Cardiac muscle cell (in vitro differentiated cells and primary cell): ENCODE results near the gene SAMMSON. TPM values are rescaled to one million over a fixed set of nuclear protein-coding genes. Genes with fewer than 3 reads are reported as not detected.
A peak's percentile ranks its signal among the peaks of the same experiment; 100 is the strongest.

Experiments used
- DNase-seq, 2 donors: peaks; one replicate each; pipeline versions ENCODE4 v3.0.0 to v3.0.0-alpha.2; 2010 to 2017; ENCODE audit warnings: low read depth in 1 of 2, low spot score in 1 of 2
- H3K27ac ChIP-seq: fragments of 200-600 bp; sonication (generic); 2 replicates; pipeline ENCODE4 v1.5.1; 2016
- H3K27me3 ChIP-seq: fragments of 200-600 bp; sonication (generic); 2 replicates; pipeline ENCODE4 v1.6.0; 2016; ENCODE audit warnings: control low read depth
- H3K36me3 ChIP-seq: fragments of 200-600 bp; sonication (generic); 2 replicates; pipeline ENCODE4 v1.5.1; 2016; ENCODE audit warnings: control low read depth
- H3K4me1 ChIP-seq: fragments of 200-600 bp; sonication (generic); 2 replicates; pipeline ENCODE4 v1.8.1; 2017; ENCODE audit warnings: low read depth, mild to moderate bottlenecking, mixed run types
- H3K4me3 ChIP-seq: fragments of 200-600 bp; sonication (generic); 2 replicates; pipeline ENCODE4 v1.5.1; 2016; ENCODE audit warnings: mild to moderate bottlenecking
- H3K9me3 ChIP-seq: fragments of 200-600 bp; sonication (generic); 2 replicates; pipeline ENCODE4 v1.5.1; 2017; ENCODE audit warnings: low read depth, mild to moderate bottlenecking, control low read depth
- polyA plus RNA-seq: library from polyadenylated mRNA; unstranded; fragments of >200 nt; fragmentation: Nextera tagmentation; extraction: Ambion mirVana; gene quantifications from 2 replicates; pipeline ENCODE4 v1.2.1, GENCODE V29; 2016
- total RNA-seq: library from RNA; depleted of rRNA; stranded (reverse); fragments of >200 nt; gene quantifications from 2 replicates; pipeline ENCODE4 v1.2.3, GENCODE V29; 2016
- TF ChIP-seq, protein P1 (sequence below): IDR thresholded peaks from 2 replicates; pipeline ENCODE4 v1.5.1; 2012; ENCODE audit warnings: low read depth, mild to moderate bottlenecking, low read length

SAMMSON gene
- total and polyA plus RNA-seq, 2 experiments from 2014 or later: 0.06 TPM; not detected in 1

GRCh38 chr3:69997631-69998307, 1.8 kb upstream of the SAMMSON start:
- TF ChIP-seq, protein P1, sequence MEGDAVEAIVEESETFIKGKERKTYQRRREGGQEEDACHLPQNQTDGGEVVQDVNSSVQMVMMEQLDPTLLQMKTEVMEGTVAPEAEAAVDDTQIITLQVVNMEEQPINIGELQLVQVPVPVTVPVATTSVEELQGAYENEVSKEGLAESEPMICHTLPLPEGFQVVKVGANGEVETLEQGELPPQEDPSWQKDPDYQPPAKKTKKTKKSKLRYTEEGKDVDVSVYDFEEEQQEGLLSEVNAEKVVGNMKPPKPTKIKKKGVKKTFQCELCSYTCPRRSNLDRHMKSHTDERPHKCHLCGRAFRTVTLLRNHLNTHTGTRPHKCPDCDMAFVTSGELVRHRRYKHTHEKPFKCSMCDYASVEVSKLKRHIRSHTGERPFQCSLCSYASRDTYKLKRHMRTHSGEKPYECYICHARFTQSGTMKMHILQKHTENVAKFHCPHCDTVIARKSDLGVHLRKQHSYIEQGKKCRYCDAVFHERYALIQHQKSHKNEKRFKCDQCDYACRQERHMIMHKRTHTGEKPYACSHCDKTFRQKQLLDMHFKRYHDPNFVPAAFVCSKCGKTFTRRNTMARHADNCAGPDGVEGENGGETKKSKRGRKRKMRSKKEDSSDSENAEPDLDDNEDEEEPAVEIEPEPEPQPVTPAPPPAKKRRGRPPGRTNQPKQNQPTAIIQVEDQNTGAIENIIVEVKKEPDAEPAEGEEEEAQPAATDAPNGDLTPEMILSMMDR: no peak
- Histone ChIP-seq H3K4me3 (no peak overlapping the region), H3K4me1 (peaks cover 3% of the 10 kb centered on the region), H3K27ac (no peak overlapping the region), H3K9me3 (no peaks in the 10 kb centered on the region), H3K36me3 (no peaks in the 10 kb centered on the region), H3K27me3 (no peaks in the 10 kb centered on the region)
- DNase-seq: no peak

DNA sequence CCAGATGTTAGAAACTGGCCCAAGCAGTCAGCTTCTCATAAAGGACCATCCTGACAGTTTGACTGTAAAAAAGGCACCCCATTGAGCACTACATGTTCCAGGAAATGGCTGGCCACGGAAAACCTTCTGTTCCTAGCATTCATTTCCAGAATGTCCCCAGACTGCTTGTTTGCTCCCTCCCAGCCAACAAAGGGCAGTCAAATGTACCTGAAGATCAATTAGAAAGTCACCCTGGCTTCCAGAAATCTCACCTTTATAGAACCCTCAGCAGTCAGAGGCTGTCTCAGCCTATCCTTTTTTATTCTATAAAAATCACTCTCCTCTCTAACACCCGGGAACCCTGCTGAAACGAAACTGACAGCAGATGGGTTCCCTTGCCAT, 784 bp upstream of the SAMMSON start:
- Histone ChIP-seq H3K4me1 (no peaks in the 10 kb centered on the region), H3K27ac (no peak overlapping the region), H3K27me3 (no peaks in the 10 kb centered on the region), H3K36me3 (no peaks in the 10 kb centered on the region), H3K9me3 (no peaks in the 10 kb centered on the region), H3K4me3 (no peak overlapping the region)
- TF ChIP-seq, protein P1: no peak
- no peak for DNase-seq

- Histone ChIP-seq H3K9me3 (no peaks in the 10 kb centered on the region), H3K27ac (no peak overlapping the region), H3K36me3 (no peaks in the 10 kb centered on the region), H3K4me3 (no peak overlapping the region), H3K27me3 (no peaks in the 10 kb centered on the region), H3K4me1 (no peaks in the 10 kb centered on the region)
- TF ChIP-seq, protein P1: no peak
- DNase-seq: no peak
These were observed 486 bp downstream of the SAMMSON start for GRCh38 chr3:70000028-70000410.

DNA sequence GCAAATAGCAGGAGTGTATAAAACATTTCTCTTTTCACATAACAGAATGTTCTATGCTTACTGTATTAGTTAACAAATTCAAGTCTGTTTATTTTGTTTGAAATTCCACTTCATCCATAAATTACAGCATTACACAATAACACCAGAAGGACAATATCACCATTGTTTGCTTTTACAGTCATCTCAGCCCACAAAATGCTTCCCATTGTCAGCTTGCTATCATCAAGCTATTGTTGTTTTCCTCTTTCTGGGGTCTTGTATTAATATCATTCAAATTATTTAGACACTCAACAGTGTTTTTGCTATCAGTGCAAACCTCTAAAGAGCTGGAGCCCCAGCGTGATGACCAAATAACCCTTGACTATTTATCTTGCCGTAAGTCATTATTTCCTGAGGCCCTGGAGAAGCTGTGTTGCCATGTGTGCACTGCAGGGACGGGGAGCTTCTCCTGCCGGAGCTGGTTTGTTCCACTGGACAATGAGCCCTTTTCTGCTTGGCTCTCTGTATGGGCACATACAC, 1.1 kb downstream of the SAMMSON start:
- TF ChIP-seq, protein P1: no peak
- DNase-seq: peak in 1 of 2 donors; percentile 39
- H3K27ac ChIP-seq: no peak overlapping the region

DNA sequence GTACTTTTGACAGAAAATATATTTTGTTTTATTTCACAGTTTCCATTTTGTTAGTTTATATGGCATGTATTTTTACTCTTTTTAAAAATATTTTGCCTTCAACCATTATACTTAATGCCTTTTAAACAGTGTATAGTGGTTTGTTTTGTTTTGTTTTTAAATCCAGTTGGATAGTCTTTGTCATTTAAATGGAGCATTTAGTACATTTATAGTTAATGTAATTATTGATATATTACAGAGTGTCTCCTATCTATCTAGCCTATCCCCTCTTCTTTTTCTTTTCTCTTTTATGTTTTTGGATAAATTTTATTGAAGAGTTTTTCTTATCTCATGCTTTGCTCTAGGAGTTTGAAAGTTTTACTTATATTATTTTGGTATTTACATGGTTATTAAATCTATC, 3.6 kb downstream of the SAMMSON start:
- no peak for DNase-seq
- Histone ChIP-seq H3K27me3 (no peaks in the 10 kb centered on the region), H3K9me3 (no peaks in the 10 kb centered on the region), H3K4me3 (no peak overlapping the region), H3K36me3 (no peaks in the 10 kb centered on the region), H3K4me1 (no peaks in the 10 kb centered on the region), H3K27ac (no peak overlapping the region)
- TF ChIP-seq, protein P1: no peak

More for the DNA sequence above, 1.1 kb downstream of the SAMMSON start:
- Histone ChIP-seq H3K4me3 (no peak overlapping the region), H3K36me3 (no peaks in the 10 kb centered on the region), H3K9me3 (no peaks in the 10 kb centered on the region), H3K27me3 (no peaks in the 10 kb centered on the region), H3K4me1 (no peaks in the 10 kb centered on the region)
